Renal pelvis (tissue), 12 donors: ENCODE measurements around the gene SLC34A1. TPM values are rescaled to one million over a fixed set of nuclear protein-coding genes. Genes with fewer than 3 reads are reported as not detected.
"Not testable (repeated sequence)": the region's sequence is repeated elsewhere in the genome, so short reads cannot be mapped to it uniquely, and the experiment has no call there.

Experiments
- DNase-seq: peaks from one replicate; pipeline ENCODE4 v3.0.0-alpha.2; 2013
- long read RNA-seq, 16 experiments: transcript quantifications; one replicate each; lab custom pipeline, GENCODE V29; 2026
- polyA plus RNA-seq, 3 donors: library from polyadenylated mRNA; unstranded; fragments of 120-200 nt; gene quantifications; one replicate each; pipeline ENCODE4 v1.2.1, GENCODE V29; 2013; ENCODE audit not compliant: insufficient read length in 3 of 3

SLC34A1 gene, protein sequence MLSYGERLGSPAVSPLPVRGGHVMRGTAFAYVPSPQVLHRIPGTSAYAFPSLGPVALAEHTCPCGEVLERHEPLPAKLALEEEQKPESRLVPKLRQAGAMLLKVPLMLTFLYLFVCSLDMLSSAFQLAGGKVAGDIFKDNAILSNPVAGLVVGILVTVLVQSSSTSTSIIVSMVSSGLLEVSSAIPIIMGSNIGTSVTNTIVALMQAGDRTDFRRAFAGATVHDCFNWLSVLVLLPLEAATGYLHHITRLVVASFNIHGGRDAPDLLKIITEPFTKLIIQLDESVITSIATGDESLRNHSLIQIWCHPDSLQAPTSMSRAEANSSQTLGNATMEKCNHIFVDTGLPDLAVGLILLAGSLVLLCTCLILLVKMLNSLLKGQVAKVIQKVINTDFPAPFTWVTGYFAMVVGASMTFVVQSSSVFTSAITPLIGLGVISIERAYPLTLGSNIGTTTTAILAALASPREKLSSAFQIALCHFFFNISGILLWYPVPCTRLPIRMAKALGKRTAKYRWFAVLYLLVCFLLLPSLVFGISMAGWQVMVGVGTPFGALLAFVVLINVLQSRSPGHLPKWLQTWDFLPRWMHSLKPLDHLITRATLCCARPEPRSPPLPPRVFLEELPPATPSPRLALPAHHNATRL
- polyA plus RNA-seq, result 100 to 1,000 TPM; 215 to 304 (median 249) TPM
- long read RNA-seq, donor 1, transcript SLC34A1-201 (13 exons, 2,573 nt), result major isoform, 29 of 40 reads
- long read RNA-seq, donor 1, partial matches to known transcripts, result 7 of 40 reads
- long read RNA-seq, donor 1, other reads (novel, unspliced or antisense), result 0 of 40 reads
- long read RNA-seq, donor 2, transcript SLC34A1-201 (13 exons, 2,573 nt), result major isoform, 33 of 67 reads
- long read RNA-seq, donor 2, partial matches to known transcripts, result 28 of 67 reads
- long read RNA-seq, donor 2, other reads (novel, unspliced or antisense), result 0 of 67 reads
- long read RNA-seq, donor 3, transcript SLC34A1-201 (13 exons, 2,573 nt), result major isoform, 6 of 7 reads
- long read RNA-seq, donor 3, partial matches to known transcripts, result 0 of 7 reads
- long read RNA-seq, donor 3, other reads (novel, unspliced or antisense), result 0 of 7 reads
- long read RNA-seq, donor 4, transcript SLC34A1-204 (9 exons, 1,912 nt), result minor isoform, 6 of 68 reads
- long read RNA-seq, donor 4, transcript SLC34A1-201 (13 exons, 2,573 nt), result major isoform, 40 of 68 reads
- long read RNA-seq, donor 4, partial matches to known transcripts, result 22 of 68 reads
- long read RNA-seq, donor 4, other reads (novel, unspliced or antisense), result 0 of 68 reads
- long read RNA-seq, donor 5, transcript SLC34A1-201 (13 exons, 2,573 nt), result major isoform, 8 of 10 reads
- long read RNA-seq, donor 5, partial matches to known transcripts, result 0 of 10 reads
- long read RNA-seq, donor 5, other reads (novel, unspliced or antisense), result 0 of 10 reads
- long read RNA-seq, donor 6, transcript SLC34A1-201 (13 exons, 2,573 nt), result major isoform, 43 of 72 reads
- long read RNA-seq, donor 6, partial matches to known transcripts, result 26 of 72 reads
- long read RNA-seq, donor 6, other reads (novel, unspliced or antisense), result 0 of 72 reads
- long read RNA-seq, donor 7, transcript SLC34A1-201 (13 exons, 2,573 nt), result major isoform, 42 of 87 reads
- long read RNA-seq, donor 7, partial matches to known transcripts, result 30 of 87 reads
- long read RNA-seq, donor 7, other reads (novel, unspliced or antisense), result 10 of 87 reads
- long read RNA-seq, donor 8, result 0 reads
- long read RNA-seq, donor 9, transcript SLC34A1-204 (9 exons, 1,912 nt), result minor isoform, 9 of 107 reads
- long read RNA-seq, donor 9, transcript SLC34A1-201 (13 exons, 2,573 nt), result major isoform, 40 of 107 reads
- long read RNA-seq, donor 9, partial matches to known transcripts, result 50 of 107 reads
- long read RNA-seq, donor 9, other reads (novel, unspliced or antisense), result 7 of 107 reads
- long read RNA-seq, donor 10, transcript SLC34A1-201 (13 exons, 2,573 nt), result major isoform, 26 of 166 reads
- long read RNA-seq, donor 10, transcript SLC34A1-204 (9 exons, 1,912 nt), result minor isoform, 6 of 166 reads
- long read RNA-seq, donor 10, partial matches to known transcripts, result 129 of 166 reads
- long read RNA-seq, donor 10, other reads (novel, unspliced or antisense), result 5 of 166 reads
- long read RNA-seq, donor 11, transcript SLC34A1-201 (13 exons, 2,573 nt), result major isoform, 27 of 37 reads
- long read RNA-seq, donor 11, partial matches to known transcripts, result 10 of 37 reads
- long read RNA-seq, donor 11, other reads (novel, unspliced or antisense), result 0 of 37 reads
- long read RNA-seq, donor 12, transcript SLC34A1-201 (13 exons, 2,573 nt), result major isoform, 49 of 120 reads
- long read RNA-seq, donor 12, partial matches to known transcripts, result 67 of 120 reads
- long read RNA-seq, donor 12, other reads (novel, unspliced or antisense), result 0 of 120 reads
- long read RNA-seq, donor 13, transcript SLC34A1-201 (13 exons, 2,573 nt), result major isoform, 6 of 7 reads
- long read RNA-seq, donor 13, partial matches to known transcripts, result 0 of 7 reads
- long read RNA-seq, donor 13, other reads (novel, unspliced or antisense), result 0 of 7 reads
- long read RNA-seq, donor 14, transcript SLC34A1-201 (13 exons, 2,573 nt), result major isoform, 49 of 92 reads
- long read RNA-seq, donor 14, partial matches to known transcripts, result 39 of 92 reads
- long read RNA-seq, donor 14, other reads (novel, unspliced or antisense), result 0 of 92 reads
- long read RNA-seq, donor 15, transcript SLC34A1-201 (13 exons, 2,573 nt), result major isoform, 31 of 42 reads
- long read RNA-seq, donor 15, partial matches to known transcripts, result 8 of 42 reads
- long read RNA-seq, donor 15, other reads (novel, unspliced or antisense), result 0 of 42 reads
- long read RNA-seq, donor 16, transcript SLC34A1-201 (13 exons, 2,573 nt), result major isoform, 17 of 39 reads
- long read RNA-seq, donor 16, partial matches to known transcripts, result 11 of 39 reads
- long read RNA-seq, donor 16, other reads (novel, unspliced or antisense), result 10 of 39 reads

DNA sequence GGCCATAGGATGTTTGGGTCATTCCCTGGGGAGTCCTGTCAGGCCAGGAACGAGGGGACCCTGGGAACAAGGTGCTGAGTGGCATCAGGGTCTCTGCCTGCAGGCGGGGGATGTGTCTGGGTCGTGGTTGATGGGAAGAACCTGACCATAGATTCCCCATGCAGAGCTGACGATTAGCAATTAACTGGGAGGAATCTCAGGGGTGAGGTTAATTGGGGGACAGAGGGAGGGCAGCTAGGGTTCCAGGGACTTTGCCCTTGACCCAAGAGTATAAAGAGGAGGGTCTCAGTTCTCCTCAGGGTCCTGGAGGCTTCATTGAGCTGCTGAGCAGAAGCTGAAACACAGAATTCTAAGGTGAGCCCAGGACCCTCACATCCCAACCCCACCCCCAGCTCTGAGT lies at the start of gene SLC34A1:
Gene SLC34A1, plus strand, starts transcription at position 301 of the 400 bp plus-strand sequence. CDS start 1,308 bp downstream, outside the sequence.
- DNase-seq, result no peak

DNA sequence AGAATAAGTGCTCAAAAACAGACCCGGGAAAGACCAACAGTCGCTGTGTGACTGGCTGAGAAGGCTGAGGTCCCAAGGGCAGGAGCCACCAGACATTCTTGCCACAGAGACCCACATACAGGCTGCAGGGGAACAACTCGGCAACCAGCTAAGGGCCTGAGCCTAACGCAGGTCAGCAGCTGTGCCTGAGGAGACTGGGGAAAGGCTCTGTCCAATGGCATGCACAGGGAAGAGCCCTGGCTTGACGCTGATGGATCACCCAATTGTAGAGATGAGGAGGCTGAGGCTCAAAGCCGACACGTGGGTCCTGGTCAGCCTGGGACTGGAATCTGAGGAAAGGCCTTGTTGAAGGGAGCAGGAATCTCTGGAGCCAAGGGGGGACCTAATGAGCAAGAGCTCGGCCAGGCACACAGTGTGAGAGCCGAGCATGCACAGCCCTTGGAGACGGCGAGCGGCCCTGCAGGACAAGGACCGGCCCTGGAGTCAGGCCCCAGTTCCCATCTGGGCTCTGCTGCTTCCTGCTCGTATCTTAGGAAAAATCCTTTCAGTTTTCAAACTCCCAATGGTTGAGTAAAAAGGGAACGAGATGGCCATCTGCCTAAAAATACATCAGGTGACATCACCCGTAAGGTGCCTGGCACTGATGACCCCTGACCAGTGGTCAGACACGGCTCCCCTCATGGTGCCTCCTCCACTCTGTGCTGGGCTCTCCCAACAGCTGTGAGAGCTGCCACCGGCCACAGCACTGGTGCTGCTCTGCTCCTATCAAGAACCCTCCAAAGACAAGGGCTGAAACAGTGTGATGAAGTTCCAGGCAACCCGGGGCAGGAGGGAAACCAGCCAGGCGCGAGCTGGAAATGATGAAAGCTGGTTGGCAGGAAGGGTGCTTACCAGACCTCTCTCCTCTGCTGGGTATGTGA lies 49.2 kb upstream of the SLC34A1 start:
- DNase-seq, result no peak

DNA sequence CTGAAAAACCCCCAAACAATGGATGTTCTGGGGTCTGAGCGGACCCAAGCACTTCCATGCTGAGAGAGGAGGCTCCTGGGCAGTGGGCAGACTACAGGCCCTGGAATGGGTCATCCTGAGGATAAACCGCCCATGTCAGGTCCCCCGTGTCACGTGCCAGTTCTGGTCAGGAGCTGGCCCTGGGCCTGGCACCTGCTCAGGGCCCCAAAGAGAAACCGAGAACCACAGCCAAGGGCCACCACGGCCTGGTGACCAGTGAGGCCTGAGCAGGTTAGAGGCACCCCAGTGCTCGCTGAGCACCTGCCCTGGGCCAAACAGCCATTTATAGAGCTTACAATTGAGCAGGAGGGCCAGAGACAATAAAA lies 48.6 kb upstream of the SLC34A1 start:
- DNase-seq, result no peak

DNA sequence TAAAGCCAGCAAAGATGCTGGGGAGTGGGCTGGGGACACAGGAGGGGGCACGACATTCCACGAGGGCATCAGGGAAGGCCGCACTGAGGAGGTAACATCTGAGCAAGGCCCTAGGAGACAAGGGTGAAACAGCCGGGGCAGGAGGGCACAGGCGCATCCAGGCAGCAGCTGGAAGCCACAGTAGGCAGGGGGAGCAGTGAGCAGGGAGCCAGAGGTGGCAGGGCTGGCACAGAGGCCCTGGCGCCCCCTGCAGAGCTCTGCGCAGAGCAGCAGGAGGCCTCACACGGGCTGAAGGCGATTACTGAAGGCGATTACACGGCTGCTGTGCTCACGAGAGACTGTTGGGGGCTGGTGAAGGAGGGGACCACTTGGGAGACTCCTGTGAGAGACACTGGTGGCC lies 48.1 kb upstream of the SLC34A1 start:
- no peak for DNase-seq

DNA sequence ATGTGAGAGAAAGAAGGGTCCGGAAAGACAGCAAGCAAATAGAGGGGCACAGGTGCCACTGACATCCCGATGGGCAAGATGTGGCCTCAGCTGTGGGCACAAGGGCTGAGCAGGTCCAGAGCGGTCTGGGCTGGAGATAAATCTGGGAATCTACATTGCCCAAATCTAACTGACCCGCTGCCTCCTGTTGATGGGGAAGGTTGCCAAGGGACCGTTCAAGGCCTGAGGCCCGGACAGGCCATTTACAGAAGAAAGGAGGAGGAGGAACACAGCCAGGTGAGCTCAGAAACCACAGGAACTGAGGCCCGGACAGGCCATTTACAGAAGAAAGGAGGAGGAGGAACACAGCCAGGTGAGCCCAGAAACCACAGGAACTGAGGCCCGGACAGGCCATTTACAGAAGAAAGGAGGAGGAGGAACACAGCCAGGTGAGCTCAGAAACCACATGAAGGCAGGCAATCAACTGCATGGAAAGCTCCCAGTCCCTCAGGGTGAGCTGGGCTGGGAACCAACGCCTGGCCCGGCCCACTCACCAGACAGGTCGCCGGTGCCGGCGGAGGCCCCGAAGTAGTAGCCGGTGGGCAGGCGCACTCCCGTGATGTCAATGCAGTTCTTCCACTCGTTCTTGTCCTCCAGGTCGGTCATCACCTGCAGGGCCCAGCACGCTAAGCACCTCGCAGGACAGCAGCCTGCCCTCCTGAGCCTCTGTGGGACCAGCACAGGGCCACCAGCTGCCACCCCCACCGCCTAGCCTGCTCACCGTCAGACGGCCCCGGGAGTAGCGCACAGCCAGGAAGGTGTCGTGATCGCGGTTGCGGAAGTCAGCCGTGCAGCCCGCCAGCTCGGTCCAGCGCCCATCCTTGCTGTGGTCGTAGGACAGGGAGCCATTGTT lies 47.4 kb upstream of the SLC34A1 start:
- DNase-seq, result no peak

DNA sequence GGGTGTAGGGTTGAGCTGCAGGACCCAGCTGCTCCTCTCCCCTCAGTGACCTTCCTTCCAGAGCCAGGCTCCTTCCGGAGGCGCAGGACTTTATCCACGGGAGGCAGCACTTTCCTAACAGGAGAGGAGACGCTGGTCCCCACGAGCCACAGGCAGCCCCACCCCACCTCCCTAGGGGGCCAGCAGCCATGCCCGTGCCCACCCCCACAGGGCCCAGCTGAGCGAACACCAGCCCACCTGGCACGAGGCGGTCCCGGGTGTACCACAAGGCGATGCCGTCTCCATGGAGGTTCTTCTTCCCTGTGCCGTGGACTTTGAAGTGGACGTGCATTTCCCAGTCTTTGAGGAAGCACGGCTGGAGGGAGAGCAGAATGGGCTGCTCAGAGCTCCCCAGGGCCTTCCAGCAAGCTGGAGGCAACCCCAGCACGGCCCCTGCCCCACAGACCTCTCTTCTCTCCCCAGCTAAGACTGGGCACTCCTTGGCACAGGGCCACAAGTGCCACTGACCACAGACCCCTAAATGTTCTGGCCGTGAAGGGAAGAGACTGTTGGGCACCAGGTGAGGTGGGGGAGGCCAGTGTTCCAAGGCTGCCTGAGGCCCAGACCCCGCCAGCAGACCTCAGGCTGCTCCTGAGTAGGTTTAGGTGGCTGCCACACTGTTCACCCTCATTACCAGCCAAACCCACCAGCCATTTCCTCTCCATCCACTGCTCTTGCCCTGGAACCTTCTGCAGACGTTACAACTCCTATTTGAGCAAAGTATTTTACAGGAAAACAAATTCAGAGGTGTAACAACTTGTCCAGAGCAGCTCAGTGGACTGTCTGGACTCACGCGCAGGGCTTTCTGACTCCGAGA lies 45.8 kb upstream of the SLC34A1 start:
- DNase-seq, result no peak

DNA sequence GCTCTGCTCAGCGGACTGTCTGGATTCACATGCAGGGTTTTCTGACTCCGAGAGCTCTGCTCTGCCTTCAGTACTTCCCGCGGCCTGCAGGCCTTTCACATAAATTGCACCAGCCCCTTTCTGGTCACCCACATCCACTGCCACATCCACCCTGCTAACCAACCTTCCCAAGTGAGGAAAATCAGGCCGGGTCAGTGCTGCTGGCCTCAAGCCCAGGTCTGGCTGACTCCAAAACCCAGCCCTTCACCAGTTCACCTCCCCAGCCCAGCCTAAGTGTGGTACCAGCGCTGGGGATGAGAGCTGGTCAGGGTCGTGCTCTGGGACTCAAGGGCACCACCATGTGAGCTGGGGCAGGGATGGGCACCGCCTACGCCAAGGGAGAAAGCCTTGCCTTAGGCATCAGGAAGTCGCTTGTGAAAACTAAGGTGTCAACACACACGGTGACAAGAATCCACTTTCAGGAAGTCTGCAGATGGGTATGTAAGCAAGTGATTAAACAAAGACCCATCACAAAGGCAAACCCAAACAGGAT lies 45.1 kb upstream of the SLC34A1 start:
- DNase-seq, result no peak

DNA sequence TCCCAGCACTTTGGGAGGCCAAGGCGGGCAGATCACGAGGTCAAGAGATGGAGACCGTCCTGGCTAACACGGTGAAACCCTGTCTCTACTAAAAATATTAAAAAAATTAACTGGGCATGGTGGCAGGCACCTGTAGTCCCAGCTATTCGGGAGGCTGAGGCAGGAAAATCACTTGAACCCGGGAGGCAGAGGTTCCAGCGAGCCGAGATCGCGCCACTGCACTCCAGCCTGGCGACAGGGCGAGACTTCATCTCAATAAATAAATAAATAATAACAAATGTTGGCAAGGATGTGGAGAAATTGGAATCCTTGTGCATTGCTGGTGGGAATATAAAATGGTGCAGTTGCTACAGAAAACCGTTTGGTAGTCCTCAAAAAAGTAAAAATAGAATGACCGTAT lies 41.2 kb upstream of the SLC34A1 start:
- DNase-seq, result not testable (repeated sequence)

DNA sequence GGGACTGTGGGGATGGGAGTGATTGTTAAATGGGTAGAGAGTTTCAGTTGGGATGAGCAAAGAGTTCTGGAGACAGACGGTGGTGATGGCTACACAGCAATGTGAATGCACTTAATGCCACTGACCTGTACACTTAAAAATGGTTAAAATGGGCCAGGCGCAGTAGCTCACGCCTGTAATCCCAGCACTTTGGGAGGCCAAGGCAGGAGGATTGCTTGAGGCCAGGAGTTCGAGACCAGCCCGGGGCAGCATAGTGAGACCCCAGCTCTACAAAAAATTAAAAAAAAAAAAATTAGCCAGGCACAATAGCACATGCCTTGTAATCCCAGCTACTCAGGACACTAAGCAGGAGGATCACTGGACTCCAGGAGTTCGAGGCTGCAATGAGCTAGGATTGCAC lies 40.5 kb upstream of the SLC34A1 start:
- DNase-seq, result no peak

DNA sequence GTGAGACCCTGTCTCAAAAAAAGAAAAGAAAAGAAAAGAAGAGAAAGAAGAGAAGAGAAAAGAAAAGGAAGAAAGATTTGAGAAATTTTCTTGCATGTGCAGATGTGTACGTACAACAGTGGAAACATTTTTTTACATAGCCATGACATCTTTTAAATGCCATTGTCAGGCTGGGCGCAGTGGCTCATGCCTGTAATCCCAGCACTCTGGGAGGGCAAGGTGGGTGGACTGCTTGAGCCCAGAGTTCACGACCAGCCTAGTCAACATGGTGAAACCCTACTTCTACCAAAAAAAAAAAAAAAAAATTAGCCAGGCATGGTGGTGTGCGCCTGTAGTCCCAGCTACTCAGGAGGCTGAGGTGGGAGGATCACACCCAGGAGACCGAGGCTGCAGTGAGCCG lies 39.3 kb upstream of the SLC34A1 start:
- no peak for DNase-seq

DNA sequence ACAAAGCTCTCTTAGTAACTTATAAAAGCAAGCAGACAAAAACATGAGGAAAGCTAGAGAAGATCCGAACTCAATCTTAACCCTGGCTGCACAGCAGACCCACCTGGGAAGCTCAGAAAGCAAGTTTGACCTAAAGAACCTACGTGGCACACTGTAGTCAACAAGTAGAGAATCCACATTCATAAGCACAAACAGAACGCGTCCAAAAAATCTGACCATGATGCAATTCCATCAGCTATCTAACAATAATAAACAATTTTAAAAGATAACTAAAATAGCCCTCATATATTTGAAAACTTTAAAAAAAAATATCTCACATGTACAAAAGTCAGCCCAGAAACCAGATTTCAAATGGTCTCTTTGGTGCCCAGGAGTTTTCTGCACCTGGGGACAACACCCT lies 37.4 kb upstream of the SLC34A1 start:
- DNase-seq, result no peak

DNA sequence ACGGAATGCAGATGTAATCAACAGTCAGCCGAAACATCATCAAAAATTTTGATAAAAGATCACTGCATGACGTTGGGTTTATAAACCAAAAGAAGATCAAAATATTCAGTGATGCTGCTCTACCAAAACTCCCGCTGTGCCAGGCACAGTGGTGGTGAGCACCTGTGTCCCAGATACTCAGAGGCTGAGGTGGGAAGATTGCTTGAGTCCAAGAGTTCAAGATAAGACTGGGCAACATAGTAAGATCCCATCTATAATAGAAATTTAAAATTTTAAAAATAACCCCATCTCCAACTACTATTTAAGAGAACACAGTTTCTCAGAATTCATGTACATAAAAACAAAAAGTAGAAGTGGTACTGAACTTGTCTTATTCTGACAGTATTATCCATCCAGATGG lies 36.5 kb upstream of the SLC34A1 start:
- no peak for DNase-seq

DNA sequence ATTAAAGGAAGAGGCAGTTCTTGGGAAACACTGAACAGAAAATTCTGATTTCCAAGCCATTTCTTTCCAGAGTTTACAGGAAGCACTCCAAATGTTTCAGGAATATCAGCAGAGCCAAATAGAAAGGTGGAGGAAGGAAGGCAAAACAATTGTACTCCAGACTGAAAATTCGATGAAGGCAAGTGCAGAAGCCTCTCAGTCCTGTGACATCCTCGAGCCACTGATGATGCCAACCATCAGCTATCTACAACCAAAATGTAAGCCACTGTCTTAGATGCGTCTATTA lies 34.9 kb upstream of the SLC34A1 start:
- no peak for DNase-seq

DNA sequence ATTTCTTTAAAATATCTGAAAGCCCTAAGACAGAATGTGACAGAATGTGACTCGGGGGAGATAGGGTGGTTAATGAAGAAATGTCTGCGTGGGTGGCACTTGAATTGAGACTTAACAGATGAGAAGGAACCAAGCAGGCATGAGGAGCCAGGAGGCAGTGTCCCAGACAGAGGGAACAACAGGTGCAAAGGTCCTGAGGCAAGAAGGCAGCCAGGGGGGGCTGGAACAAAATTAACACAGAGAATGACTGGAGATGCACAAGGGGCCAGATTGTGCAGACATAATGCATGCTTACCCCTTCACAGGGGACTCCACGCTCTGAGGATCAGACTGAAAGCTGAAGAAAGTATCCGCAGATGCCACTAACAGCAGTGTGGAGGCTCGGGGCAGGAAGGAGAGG lies 34.5 kb upstream of the SLC34A1 start:
- DNase-seq, result no peak

DNA sequence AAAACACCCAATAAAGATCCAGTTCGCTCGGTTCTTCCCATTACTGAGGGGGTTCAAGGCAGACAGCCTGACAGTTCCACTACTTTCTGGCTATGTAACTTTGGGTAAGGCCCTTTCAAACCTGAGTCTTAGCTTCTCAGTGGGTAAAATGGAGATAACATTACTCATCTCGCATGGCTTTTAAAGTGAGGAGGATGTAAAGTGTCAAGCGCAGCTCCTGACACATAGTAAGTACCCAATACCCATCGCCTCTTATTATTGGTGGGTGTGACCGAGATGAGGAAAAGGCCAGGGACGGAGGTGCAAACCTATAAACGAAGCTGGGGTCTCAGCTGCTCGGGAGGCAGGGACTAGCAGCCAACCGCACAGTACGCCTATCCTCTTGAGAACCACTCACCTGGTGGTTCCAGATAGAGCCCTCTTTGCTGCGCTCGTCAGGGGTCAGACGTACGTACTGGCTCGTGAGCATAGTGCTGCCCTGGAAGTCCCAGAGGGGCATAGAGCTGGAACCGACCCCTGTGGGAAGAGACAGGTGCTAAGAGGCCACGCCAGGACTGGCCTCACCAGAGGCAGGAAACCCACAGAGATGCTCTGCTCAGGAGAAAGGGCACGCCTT lies 33.4 kb upstream of the SLC34A1 start:
- no peak for DNase-seq
